Measurements from ENCODE around the gene OOEP. TPM values are rescaled to one million over a fixed set of nuclear protein-coding genes. Genes with fewer than 3 reads are reported as not detected.

The OOEP gene
- total and polyA plus RNA-seq, 4 donors, result 0.06 to 0.22 TPM; not detected in 2

DNA sequence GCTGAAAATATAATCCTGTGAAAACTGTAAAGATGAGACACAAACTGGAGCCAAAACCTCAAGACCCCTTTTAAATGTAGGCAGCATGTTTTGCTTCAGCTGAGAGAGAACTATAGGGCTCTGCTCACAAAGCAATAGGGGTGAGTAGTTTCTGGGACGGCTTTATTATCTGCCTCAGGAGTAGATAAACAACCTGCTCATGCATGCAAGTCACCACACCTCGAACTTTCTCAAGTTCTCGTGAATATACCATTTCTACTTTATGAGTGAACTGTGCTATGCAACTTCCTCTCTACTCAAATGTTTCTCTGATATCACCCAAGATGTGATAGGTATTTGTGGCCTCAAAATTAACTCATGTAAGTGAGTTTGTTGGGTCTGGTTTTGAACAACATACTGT lies 7.5 kb upstream of the OOEP start:
- H3K4me3 ChIP-seq (ENCODE audit: low read depth in 1 of 3, low read length in 3 of 3), result no peak overlapping the region
- no peaks in the 10 kb centered on the region for H3K36me3 ChIP-seq (ENCODE audit: control insufficient read depth in 4 of 4, insufficient read depth in 3 of 4, low read depth in 1 of 4, low read length in 3 of 4)
- DNase-seq (ENCODE audit: low spot score), result no peak
- no peaks in the 10 kb centered on the region for H3K27me3 ChIP-seq (ENCODE audit: control insufficient read depth in 4 of 4, insufficient read depth in 4 of 4, low read length in 3 of 4)
- no peak overlapping the region for H3K27ac ChIP-seq (ENCODE audit: low read depth in 1 of 2, low read length in 2 of 2)
- TF ChIP-seq FOXA1 (IDR thresholded peaks at IDR 0.05) (no peak), GABPA (IDR thresholded peaks at IDR 0.05 in 1 of 2, conservative IDR thresholded peaks at IDR 0.05 in 1 of 2) (no peak), FOXA2 (IDR thresholded peaks at IDR 0.05) (no peak), YY1 (IDR thresholded peaks at IDR 0.05) (no peak), SP1 (IDR thresholded peaks at IDR 0.05) (no peak), EGR1 (IDR thresholded peaks at IDR 0.05; ENCODE audit: low read depth in 2 of 2) (no peak), NR2F2 (IDR thresholded peaks at IDR 0.05) (no peak), RXRA (IDR thresholded peaks at IDR 0.05) (no peak), JUND (IDR thresholded peaks at IDR 0.05) (no peak), HNF4G (IDR thresholded peaks at IDR 0.05) (no peak), TAF1 (conservative IDR thresholded peaks at IDR 0.05) (no peak)
- TF ChIP-seq, protein P1, sequence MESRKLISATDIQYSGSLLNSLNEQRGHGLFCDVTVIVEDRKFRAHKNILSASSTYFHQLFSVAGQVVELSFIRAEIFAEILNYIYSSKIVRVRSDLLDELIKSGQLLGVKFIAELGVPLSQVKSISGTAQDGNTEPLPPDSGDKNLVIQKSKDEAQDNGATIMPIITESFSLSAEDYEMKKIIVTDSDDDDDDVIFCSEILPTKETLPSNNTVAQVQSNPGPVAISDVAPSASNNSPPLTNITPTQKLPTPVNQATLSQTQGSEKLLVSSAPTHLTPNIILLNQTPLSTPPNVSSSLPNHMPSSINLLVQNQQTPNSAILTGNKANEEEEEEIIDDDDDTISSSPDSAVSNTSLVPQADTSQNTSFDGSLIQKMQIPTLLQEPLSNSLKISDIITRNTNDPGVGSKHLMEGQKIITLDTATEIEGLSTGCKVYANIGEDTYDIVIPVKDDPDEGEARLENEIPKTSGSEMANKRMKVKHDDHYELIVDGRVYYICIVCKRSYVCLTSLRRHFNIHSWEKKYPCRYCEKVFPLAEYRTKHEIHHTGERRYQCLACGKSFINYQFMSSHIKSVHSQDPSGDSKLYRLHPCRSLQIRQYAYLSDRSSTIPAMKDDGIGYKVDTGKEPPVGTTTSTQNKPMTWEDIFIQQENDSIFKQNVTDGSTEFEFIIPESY (IDR thresholded peaks at IDR 0.05), result no peak
- TF ChIP-seq, protein P2, sequence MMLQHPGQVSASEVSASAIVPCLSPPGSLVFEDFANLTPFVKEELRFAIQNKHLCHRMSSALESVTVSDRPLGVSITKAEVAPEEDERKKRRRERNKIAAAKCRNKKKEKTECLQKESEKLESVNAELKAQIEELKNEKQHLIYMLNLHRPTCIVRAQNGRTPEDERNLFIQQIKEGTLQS (IDR thresholded peaks at IDR 0.05), result no peak
- TF ChIP-seq, protein P3, sequence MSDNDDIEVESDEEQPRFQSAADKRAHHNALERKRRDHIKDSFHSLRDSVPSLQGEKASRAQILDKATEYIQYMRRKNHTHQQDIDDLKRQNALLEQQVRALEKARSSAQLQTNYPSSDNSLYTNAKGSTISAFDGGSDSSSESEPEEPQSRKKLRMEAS (IDR thresholded peaks at IDR 0.05), result no peak
- TF ChIP-seq, protein P4, sequence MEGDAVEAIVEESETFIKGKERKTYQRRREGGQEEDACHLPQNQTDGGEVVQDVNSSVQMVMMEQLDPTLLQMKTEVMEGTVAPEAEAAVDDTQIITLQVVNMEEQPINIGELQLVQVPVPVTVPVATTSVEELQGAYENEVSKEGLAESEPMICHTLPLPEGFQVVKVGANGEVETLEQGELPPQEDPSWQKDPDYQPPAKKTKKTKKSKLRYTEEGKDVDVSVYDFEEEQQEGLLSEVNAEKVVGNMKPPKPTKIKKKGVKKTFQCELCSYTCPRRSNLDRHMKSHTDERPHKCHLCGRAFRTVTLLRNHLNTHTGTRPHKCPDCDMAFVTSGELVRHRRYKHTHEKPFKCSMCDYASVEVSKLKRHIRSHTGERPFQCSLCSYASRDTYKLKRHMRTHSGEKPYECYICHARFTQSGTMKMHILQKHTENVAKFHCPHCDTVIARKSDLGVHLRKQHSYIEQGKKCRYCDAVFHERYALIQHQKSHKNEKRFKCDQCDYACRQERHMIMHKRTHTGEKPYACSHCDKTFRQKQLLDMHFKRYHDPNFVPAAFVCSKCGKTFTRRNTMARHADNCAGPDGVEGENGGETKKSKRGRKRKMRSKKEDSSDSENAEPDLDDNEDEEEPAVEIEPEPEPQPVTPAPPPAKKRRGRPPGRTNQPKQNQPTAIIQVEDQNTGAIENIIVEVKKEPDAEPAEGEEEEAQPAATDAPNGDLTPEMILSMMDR (IDR thresholded peaks at IDR 0.05; ENCODE audit: low read depth, low read length, missing input control), result no peak
- no peaks in the 10 kb centered on the region for H3K4me1 ChIP-seq (ENCODE audit: control insufficient read depth in 4 of 4, insufficient read depth in 4 of 4, low read length in 3 of 4)
- peaks cover 0 to 2% (median under 1%) of the 10 kb centered on the region in 4 donors for H3K9me3 ChIP-seq (ENCODE audit: control insufficient read depth in 4 of 4, low read length in 3 of 4)
- no peak overlapping the region for H3K9ac ChIP-seq (ENCODE audit: low read depth in 1 of 2, low read length in 2 of 2)
- WGBS, result 63% methylated on average over 3 of the region's 3 CpGs

DNA sequence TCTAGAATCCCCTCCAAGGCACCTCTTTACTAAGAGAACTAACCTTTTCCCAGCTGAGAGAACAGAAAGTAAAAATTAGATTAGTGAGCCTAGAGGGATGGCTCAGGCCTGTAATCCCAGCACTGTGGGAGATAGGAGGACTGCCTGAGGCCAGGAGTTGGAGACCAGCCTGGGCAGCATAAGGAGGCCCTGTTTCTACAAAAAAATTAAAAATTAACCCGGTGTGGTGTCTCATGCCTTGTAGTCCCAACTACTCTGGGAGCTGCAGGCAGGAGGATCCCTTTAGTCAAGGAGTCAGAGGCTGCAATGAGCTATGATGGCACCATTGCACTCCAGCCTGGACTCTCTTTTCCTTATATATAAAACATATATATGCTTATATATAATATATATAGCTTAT lies 5.5 kb upstream of the OOEP start:
- H3K27me3 ChIP-seq (ENCODE audit: control insufficient read depth in 4 of 4, insufficient read depth in 4 of 4, low read length in 3 of 4), result no peaks in the 10 kb centered on the region
- TF ChIP-seq FOXA1 (IDR thresholded peaks at IDR 0.05), result no peak
- TF ChIP-seq TAF1 (conservative IDR thresholded peaks at IDR 0.05), result no peak
- TF ChIP-seq, protein P3 (IDR thresholded peaks at IDR 0.05), result no peak
- TF ChIP-seq RXRA (IDR thresholded peaks at IDR 0.05), result no peak
- TF ChIP-seq EGR1 (IDR thresholded peaks at IDR 0.05; ENCODE audit: low read depth in 2 of 2), result no peak
- TF ChIP-seq NR2F2 (IDR thresholded peaks at IDR 0.05), result no peak
- TF ChIP-seq, protein P2 (IDR thresholded peaks at IDR 0.05), result no peak
- TF ChIP-seq JUND (IDR thresholded peaks at IDR 0.05), result no peak
- TF ChIP-seq SP1 (IDR thresholded peaks at IDR 0.05), result no peak
- TF ChIP-seq HNF4G (IDR thresholded peaks at IDR 0.05), result no peak
- TF ChIP-seq FOXA2 (IDR thresholded peaks at IDR 0.05), result no peak
- TF ChIP-seq GABPA (IDR thresholded peaks at IDR 0.05 in 1 of 2, conservative IDR thresholded peaks at IDR 0.05 in 1 of 2), result no peak
- TF ChIP-seq, protein P4 (IDR thresholded peaks at IDR 0.05; ENCODE audit: low read depth, low read length, missing input control), result no peak
- TF ChIP-seq, protein P1 (IDR thresholded peaks at IDR 0.05), result no peak
- no peak for TF ChIP-seq YY1 (IDR thresholded peaks at IDR 0.05)
- no peak overlapping the region for H3K4me3 ChIP-seq (ENCODE audit: low read depth in 1 of 3, low read length in 3 of 3)
- no peaks in the 10 kb centered on the region for H3K36me3 ChIP-seq (ENCODE audit: control insufficient read depth in 4 of 4, insufficient read depth in 3 of 4, low read depth in 1 of 4, low read length in 3 of 4)
- DNase-seq (ENCODE audit: low spot score), result no peak
- no peaks in the 10 kb centered on the region for H3K4me1 ChIP-seq (ENCODE audit: control insufficient read depth in 4 of 4, insufficient read depth in 4 of 4, low read length in 3 of 4)
- H3K9ac ChIP-seq (ENCODE audit: low read depth in 1 of 2, low read length in 2 of 2), result no peak overlapping the region
- peaks cover 0 to 7% (median 2%) of the 10 kb centered on the region in 4 donors for H3K9me3 ChIP-seq (ENCODE audit: control insufficient read depth in 4 of 4, low read length in 3 of 4)
- 68% methylated on average over 1 of the region's 1 CpG for WGBS
- H3K27ac ChIP-seq (ENCODE audit: low read depth in 1 of 2, low read length in 2 of 2), result no peak overlapping the region

Data from liver (tissue), 9 donors.